Spleen (tissue), 11 donors: Measurements from ENCODE around the gene MTMR3. TPM values are rescaled to one million over a fixed set of nuclear protein-coding genes. Genes with fewer than 3 reads are reported as not detected.
A peak's percentile ranks its signal among the peaks of the same experiment; 100 is the strongest.

Experiments used
- DNase-seq: peaks from one replicate; pipeline ENCODE4 v3.0.0-alpha.2; 2020
- H3K27ac ChIP-seq, 8 donors: fragments of 200-600 bp; sonication (generic) in 7 of 8; 1 replicate in 4 of 8; 2 replicates in 4 of 8; pipeline versions ENCODE4 v1.5.0 to v1.8.0; 2016 to 2021; ENCODE audit warnings: inconsistent platforms in 4 of 8, mild to moderate bottlenecking in 4 of 8, moderate library complexity in 1 of 8
- H3K27me3 ChIP-seq, 7 donors: fragments of 200-600 bp; sonication (generic) in 6 of 7; replicated peaks in 1 of 7; 1 replicate in 4 of 7; 2 replicates in 3 of 7; pipeline versions ENCODE4 v1.5.0 to v1.8.0; 2016 to 2021; ENCODE audit warnings: inconsistent platforms in 3 of 7, mild to moderate bottlenecking in 1 of 7
- H3K36me3 ChIP-seq, 6 donors: fragments of 200-600 bp; sonication (generic) in 5 of 6; 1 replicate in 4 of 6; 2 replicates in 2 of 6; pipeline versions ENCODE4 v1.5.0 to v1.8.0; 2016 to 2021; ENCODE audit warnings: inconsistent platforms in 2 of 6
- H3K4me1 ChIP-seq, 6 donors: fragments of 200-600 bp; sonication (generic) in 5 of 6; 1 replicate in 3 of 6; 2 replicates in 3 of 6; pipeline versions ENCODE4 v1.5.0 to v1.8.0; 2016 to 2021; ENCODE audit warnings: inconsistent platforms in 3 of 6
- H3K4me3 ChIP-seq, 8 donors: fragments of 200-600 bp; sonication (generic) in 7 of 8; 1 replicate in 4 of 8; 2 replicates in 4 of 8; pipeline versions ENCODE4 v1.5.0 to v1.8.0; 2016 to 2021; ENCODE audit warnings: inconsistent platforms in 4 of 8, mild to moderate bottlenecking in 4 of 8, moderate library complexity in 2 of 8
- H3K9me3 ChIP-seq, 8 donors: fragments of 200-600 bp; sonication (generic) in 7 of 8; 1 replicate in 4 of 8; 2 replicates in 4 of 8; pipeline versions ENCODE4 v1.5.0 to v1.8.0; 2016 to 2021; ENCODE audit warnings: inconsistent platforms in 4 of 8
- POLR2A ChIP-seq, 3 donors: fragments of 450-650 bp; IDR thresholded peaks; one replicate each; pipeline ENCODE4 v1.5.1; 2017; ENCODE audit warnings: antibody characterized with exemption in 3 of 3, mild to moderate bottlenecking in 1 of 3
- POLR2AphosphoS5 ChIP-seq, 3 donors: sonication (generic); formaldehyde crosslinking; IDR thresholded peaks; one replicate each; pipeline ENCODE4 v1.5.1; 2017; ENCODE audit warnings: antibody characterized with exemption in 3 of 3
- WGBS, 5 donors: extraction: QIAGEN DNeasy Blood & Tissue Kit in 3 of 5; methylation state at CpG; one replicate each; pipeline versions ENCODE4 v1.1.5 to v1.1.7; 2013 to 2018; 5-methylcytosine and 5-hydroxymethylcytosine counted together
- intact Hi-C: fragments of 100-400 bp; cut with DNase I; formaldehyde crosslinking; loops from one replicate; pipeline ENCODE4 v1.15.0; 2023; ENCODE audit warnings: low total_unique reads
- polyA plus RNA-seq, 3 donors: library from polyadenylated mRNA; stranded (reverse); fragments of 200-250 nt; gene quantifications; one replicate each; pipeline ENCODE4 v1.2.1, GENCODE V29; 2013
- total RNA-seq, 7 donors: library from RNA; depleted of rRNA in 3 of 7; stranded (reverse); fragments of >200 nt in 3 of 7; fragmentation: NEBNext Ultra II Directional in 4 of 7; extraction: Animal tissue kit (Norgen Biotek cat#: 25700) in 4 of 7; gene quantifications; one replicate each; pipeline versions ENCODE4 v1.1.0 to v1.2.1, GENCODE V29; 2016 to 2021
- TF ChIP-seq, protein P1 (sequence below), 11 experiments: fragments of 200-600 bp in 7 of 11; fragments of 450-650 bp in 4 of 11; sonication (generic) in 4 of 11; IDR thresholded peaks in 8 of 11; conservative IDR thresholded peaks in 3 of 11; 1 replicate in 7 of 11; 2 replicates in 4 of 11; pipeline versions ENCODE4 v1.4.0 to v1.8.0; 2016 to 2021; ENCODE audit warnings: antibody characterized with exemption in 11 of 11, inconsistent platforms in 4 of 11, mild to moderate bottlenecking in 1 of 11
- donor health status: healthy with polysubstance abuse.
- donor health status: DM: no; HTN: no; CAD: no; lungs with moderate emphysema.
- donor health status: DM: no; HTN: no; CAD: no.
- donor health status: Bipolar disorder and iron deficiency.
- donor health status: healthy.
- donor health status: DM: no; HTN: no; CAD: no.
- donor health status: DM: yes; HTN: yes; CAD: no.

The MTMR3 gene
- total and polyA plus RNA-seq, 10 donors, result 5.3 to 137 (median 76.2) TPM

DNA sequence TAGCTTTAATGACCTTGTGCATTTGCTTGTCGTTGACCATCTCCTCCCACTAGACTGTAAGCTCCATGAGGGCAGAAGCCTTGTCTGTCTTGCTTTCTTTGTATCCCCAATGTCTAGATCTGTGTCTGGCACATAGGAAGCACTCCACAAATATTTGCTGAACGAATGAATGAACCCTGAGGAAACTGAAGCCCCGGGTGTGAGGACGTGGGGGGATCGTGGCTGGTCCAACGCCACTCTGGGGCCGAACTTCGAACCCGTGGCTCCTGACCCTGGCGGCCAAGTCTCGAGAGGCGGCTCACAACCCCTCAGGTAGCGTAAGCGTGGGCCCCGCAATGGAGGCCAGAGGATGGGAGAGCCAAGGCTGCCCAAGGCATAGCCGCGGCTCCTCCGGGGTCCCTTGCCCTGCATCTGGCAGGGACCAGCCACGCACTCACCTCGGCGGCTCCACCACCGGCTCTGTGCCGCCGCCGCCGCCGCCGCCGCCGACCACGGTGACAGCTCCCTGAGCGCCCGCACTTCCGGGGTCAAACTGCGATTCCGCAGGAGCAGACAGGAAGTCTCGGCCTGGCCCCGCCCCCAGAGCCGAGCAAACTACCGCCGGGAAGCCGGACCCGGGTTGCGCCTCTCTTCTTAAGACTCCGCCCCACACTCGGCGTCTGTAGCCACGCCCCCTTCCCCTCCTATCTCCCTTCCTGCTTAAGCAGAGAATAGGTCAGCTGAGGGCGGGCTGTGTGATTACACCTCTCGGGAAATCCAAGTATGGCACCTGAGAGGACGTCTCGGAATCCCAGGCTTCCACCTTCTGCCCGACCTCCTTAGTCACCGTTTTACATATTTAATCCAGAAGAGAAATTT is 45.0 kb upstream of the MTMR3 start, which contains the start of gene ASCC2:
TSS of gene ASCC2 (minus strand) at position 534 of the 858 bp plus-strand sequence. CDS start 5,949 bp downstream, outside the sequence.
- peak within 1 kb of the TSS; percentile 81 to 98 (median 90) for H3K4me3 ChIP-seq
- H3K36me3 ChIP-seq, result peaks cover 0 to 25% (median 9%) of the 10 kb centered on the region in 6 donors
- intact Hi-C loops, result no loop called here
- H3K9me3 ChIP-seq, result no peaks in the 10 kb centered on the region
- peak; percentile 100 for DNase-seq
- H3K27ac ChIP-seq, result peak within 1 kb of the TSS; percentile 88 to 94 (median 91)
- WGBS, 5 donors, result 0 to 1% (median 1%) methylated on average over 30 to 54 of the region's 54 CpGs
- no peaks in the 10 kb centered on the region for H3K27me3 ChIP-seq
- TF ChIP-seq POLR2AphosphoS5 (IDR thresholded peaks at IDR 0.05) (peak; percentile 91 to 97 (median 93)), POLR2A (IDR thresholded peaks at IDR 0.05) (peak in 1 of 3 donors; percentile 47)
- TF ChIP-seq, protein P1, sequence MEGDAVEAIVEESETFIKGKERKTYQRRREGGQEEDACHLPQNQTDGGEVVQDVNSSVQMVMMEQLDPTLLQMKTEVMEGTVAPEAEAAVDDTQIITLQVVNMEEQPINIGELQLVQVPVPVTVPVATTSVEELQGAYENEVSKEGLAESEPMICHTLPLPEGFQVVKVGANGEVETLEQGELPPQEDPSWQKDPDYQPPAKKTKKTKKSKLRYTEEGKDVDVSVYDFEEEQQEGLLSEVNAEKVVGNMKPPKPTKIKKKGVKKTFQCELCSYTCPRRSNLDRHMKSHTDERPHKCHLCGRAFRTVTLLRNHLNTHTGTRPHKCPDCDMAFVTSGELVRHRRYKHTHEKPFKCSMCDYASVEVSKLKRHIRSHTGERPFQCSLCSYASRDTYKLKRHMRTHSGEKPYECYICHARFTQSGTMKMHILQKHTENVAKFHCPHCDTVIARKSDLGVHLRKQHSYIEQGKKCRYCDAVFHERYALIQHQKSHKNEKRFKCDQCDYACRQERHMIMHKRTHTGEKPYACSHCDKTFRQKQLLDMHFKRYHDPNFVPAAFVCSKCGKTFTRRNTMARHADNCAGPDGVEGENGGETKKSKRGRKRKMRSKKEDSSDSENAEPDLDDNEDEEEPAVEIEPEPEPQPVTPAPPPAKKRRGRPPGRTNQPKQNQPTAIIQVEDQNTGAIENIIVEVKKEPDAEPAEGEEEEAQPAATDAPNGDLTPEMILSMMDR (IDR thresholded peaks at IDR 0.05 in 8 of 11, conservative IDR thresholded peaks at IDR 0.05 in 3 of 11), result peak in 6 of 11 experiments; percentile 14 to 55 (median 40)
- peaks cover 12 to 62% (median 39%) of the 10 kb centered on the region in 6 donors for H3K4me1 ChIP-seq

DNA sequence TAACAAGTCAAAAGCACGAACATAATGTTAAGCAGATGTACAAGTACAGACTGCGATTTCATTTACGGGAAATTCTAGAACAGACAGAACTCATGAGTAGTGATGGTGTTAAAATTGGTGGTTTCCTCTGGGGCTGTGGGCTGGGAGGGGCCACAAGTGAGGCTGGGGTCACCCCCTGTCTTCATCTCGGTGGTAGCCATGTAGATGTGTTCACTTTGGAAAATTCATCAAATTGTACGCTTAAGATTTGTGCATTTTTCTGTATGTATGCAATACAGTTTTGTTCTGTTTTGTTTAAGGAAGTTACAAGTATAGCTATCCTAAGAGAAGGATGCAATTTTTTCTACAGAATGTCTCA is 44.4 kb upstream of the MTMR3 start:
- H3K27me3 ChIP-seq, result no peaks in the 10 kb centered on the region
- TF ChIP-seq POLR2A (IDR thresholded peaks at IDR 0.05), result no peak
- no peak for TF ChIP-seq POLR2AphosphoS5 (IDR thresholded peaks at IDR 0.05)
- TF ChIP-seq, protein P1 (IDR thresholded peaks at IDR 0.05 in 8 of 11, conservative IDR thresholded peaks at IDR 0.05 in 3 of 11), result no peak
- H3K4me3 ChIP-seq, result peak overlapping the region; percentile 81 to 98 (median 90)
- H3K36me3 ChIP-seq, result peaks cover 0 to 19% (median 5%) of the 10 kb centered on the region in 6 donors
- 14 to 19% (median 18%) methylated on average over 5 of the region's 5 CpGs for WGBS, 5 donors
- intact Hi-C loops, result no loop called here
- no peaks in the 10 kb centered on the region for H3K9me3 ChIP-seq
- H3K27ac ChIP-seq, result peak overlapping the region; percentile 88 to 94 (median 91)
- H3K4me1 ChIP-seq, result peaks cover 12 to 56% (median 39%) of the 10 kb centered on the region in 6 donors
- no peak for DNase-seq

DNA sequence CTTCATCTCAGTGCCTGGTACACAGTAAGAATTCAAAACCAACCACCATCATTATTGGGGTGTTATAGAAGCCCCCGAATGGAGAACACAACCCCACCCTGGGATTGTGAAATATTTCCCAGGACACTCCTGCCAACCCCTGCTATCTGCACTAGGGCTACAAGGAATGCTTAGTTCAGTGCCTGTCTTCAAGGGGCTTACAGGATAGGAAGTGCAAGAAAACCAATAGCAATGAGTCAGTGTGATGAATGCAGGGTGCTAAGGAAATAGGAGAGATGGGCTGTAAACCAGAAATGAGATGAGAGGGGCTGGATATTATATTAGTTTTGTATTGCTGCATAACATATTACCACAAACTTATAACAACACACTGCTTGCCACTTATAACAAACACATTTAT is 43.9 kb upstream of the MTMR3 start:
- H3K36me3 ChIP-seq, result peaks cover 0 to 14% (median 3%) of the 10 kb centered on the region in 6 donors
- WGBS, 5 donors, result 58 to 100% (median 93%) methylated on average over 1 of the region's 1 CpG
- no peaks in the 10 kb centered on the region for H3K9me3 ChIP-seq
- DNase-seq, result no peak
- H3K4me1 ChIP-seq, result peaks cover 12 to 52% (median 39%) of the 10 kb centered on the region in 6 donors
- TF ChIP-seq POLR2AphosphoS5 (IDR thresholded peaks at IDR 0.05) (no peak), POLR2A (IDR thresholded peaks at IDR 0.05) (no peak)
- TF ChIP-seq, protein P1 (IDR thresholded peaks at IDR 0.05 in 8 of 11, conservative IDR thresholded peaks at IDR 0.05 in 3 of 11), result no peak
- intact Hi-C loops, result no loop called here
- no peaks in the 10 kb centered on the region for H3K27me3 ChIP-seq
- H3K27ac ChIP-seq, result peak overlapping the region; percentile 88 to 94 (median 91)
- peak overlapping the region in 2 of 8 donors; percentile 91 to 92 for H3K4me3 ChIP-seq

DNA sequence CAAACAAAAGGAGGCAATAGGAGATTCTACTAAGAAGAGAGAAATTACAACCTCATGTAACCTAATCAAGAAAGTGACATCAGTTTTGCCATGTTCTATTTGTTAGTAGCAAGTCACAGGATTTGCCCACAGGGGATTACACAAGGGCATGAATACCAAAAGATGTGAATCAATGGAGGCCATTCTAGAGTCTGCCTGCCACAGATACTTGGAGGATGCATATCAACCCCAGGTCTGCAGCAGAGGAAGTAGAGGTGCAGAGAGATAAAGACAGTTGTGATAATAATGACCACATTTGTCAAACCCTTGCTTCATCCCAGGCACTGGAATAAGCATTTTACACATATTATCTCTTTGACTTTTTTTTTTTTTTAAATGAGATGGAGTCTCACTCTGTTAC is 42.5 kb upstream of the MTMR3 start:
- Histone ChIP-seq H3K9me3 (no peaks in the 10 kb centered on the region), H3K27ac (no peak overlapping the region), H3K36me3 (no peaks in the 10 kb centered on the region), H3K4me1 (peaks cover 12 to 37% (median 30%) of the 10 kb centered on the region in 6 donors), H3K27me3 (no peaks in the 10 kb centered on the region), H3K4me3 (no peak overlapping the region)
- TF ChIP-seq, protein P1 (IDR thresholded peaks at IDR 0.05 in 8 of 11, conservative IDR thresholded peaks at IDR 0.05 in 3 of 11), result no peak
- TF ChIP-seq POLR2AphosphoS5 (IDR thresholded peaks at IDR 0.05) (no peak), POLR2A (IDR thresholded peaks at IDR 0.05) (no peak)
- intact Hi-C loops, result no loop called here
- no peak for DNase-seq
